ENCODE measurements around the gene GGCT.
"Not testable (repeated sequence)": the region's sequence is repeated elsewhere in the genome, so short reads cannot be mapped to it uniquely, and the experiment has no call there.

The GGCT gene

DNA sequence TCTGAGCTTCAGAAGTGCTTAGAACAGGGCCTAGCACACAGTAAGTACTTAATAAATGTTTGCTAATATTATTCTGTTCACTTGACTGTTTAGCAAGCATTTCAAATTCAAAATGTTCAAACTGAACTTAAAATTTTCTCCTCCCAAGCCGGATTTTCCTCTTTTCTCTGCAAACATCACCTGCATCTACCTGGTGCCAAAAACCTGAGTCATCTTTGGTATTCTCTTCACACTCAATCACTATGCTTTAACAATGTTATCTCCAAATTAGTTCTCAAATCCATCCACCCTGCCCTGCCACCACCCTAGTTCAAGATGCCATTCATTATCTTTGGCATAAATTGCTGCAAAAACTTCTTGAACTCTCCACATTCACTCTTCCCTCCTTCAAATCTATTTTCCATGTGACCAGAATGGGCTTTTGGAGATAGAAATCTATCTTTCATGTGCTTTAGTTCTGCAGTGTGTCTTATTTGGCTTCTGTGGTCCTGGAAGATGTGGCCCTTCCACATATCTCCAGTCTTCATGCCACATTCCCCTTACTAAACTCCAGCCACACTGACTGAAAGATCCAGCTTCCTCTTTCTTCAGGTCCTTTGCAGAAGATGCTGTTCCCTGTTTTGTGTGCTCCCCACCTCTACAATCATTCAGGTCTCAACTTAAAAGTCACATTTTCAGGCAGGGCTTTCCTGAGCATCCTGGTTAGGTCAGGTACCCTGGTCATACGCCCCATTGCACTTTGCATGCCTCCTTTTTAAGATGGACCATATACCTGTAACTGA lies 2.0 kb downstream of the GGCT start:
- H3K4me3 ChIP-seq (ENCODE audit: control insufficient read depth, low read depth, low read length) = no peak overlapping the region
- no peak for DNase-seq (ENCODE audit: low read depth)
- TF ChIP-seq, protein P1, sequence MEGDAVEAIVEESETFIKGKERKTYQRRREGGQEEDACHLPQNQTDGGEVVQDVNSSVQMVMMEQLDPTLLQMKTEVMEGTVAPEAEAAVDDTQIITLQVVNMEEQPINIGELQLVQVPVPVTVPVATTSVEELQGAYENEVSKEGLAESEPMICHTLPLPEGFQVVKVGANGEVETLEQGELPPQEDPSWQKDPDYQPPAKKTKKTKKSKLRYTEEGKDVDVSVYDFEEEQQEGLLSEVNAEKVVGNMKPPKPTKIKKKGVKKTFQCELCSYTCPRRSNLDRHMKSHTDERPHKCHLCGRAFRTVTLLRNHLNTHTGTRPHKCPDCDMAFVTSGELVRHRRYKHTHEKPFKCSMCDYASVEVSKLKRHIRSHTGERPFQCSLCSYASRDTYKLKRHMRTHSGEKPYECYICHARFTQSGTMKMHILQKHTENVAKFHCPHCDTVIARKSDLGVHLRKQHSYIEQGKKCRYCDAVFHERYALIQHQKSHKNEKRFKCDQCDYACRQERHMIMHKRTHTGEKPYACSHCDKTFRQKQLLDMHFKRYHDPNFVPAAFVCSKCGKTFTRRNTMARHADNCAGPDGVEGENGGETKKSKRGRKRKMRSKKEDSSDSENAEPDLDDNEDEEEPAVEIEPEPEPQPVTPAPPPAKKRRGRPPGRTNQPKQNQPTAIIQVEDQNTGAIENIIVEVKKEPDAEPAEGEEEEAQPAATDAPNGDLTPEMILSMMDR (conservative IDR thresholded peaks at IDR 0.05; ENCODE audit: control insufficient read depth, insufficient read depth, low read depth, low read length) = no peak

DNA sequence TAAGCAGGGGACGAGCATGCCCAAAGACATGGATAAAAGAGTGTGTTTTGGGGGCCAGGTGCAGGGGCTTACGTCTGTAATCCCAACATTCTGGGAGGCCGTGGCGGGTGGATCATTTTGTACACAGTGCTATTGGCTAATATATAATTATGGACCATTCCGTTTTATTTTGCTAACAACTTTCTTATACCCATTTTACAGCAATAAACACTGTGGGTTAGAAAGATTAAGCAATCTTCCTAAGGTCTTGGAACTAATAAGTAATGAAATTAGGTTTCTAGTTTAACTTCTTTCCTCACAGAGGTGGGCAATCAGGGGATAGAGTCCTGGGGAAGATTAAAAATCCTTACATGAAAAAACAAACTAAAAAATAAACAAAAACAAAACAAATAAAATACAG lies 3.4 kb downstream of the GGCT start:
- H3K4me3 ChIP-seq (ENCODE audit: control insufficient read depth, low read depth, low read length) = no peak overlapping the region
- TF ChIP-seq, protein P1 (conservative IDR thresholded peaks at IDR 0.05; ENCODE audit: control insufficient read depth, insufficient read depth, low read depth, low read length) = no peak
- no peak for DNase-seq (ENCODE audit: low read depth)

DNA sequence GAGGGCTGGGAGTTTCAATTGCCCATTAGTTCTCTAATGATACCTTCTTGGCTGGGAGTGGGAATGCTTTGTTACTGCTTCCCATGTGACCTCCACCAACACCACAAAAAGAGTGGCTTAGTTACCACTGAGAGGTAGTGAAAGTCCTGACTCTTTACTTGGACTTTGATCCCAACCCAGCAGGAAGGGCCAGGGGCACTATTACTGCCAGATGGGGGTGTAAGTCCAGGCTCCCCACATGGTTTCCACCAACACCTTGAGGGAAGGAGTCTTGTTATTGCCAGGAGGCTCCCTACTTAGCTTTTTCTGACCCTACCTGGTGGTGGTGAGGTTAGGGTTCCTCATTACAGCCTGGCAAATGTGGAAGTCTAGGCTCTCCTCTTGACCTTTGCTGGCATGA lies 11.4 kb downstream of the GGCT start:
- no peak for DNase-seq (ENCODE audit: low read depth)
- TF ChIP-seq, protein P1 (conservative IDR thresholded peaks at IDR 0.05; ENCODE audit: control insufficient read depth, insufficient read depth, low read depth, low read length) = no peak
- no peak overlapping the region for H3K4me3 ChIP-seq (ENCODE audit: control insufficient read depth, low read depth, low read length)

DNA sequence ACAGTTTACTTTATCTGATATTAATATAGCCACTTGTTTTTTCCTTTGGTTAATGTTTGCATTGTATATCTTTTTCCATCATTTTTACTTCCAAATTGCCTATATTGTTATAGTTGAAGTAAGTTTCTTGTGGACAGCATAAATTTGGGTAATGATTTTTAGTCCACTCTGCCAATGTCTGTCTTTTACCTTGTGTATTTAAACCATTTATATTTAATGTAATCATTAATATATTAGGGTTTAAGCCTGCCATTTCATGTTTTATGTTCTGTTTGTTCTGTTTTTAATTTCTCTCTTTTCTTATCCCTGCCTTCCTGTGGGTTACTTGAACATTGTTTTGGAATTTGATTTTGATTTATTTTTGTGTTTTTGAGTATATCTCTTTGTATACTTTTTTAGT lies 13.2 kb downstream of the GGCT start:
- TF ChIP-seq, protein P1 (conservative IDR thresholded peaks at IDR 0.05; ENCODE audit: control insufficient read depth, insufficient read depth, low read depth, low read length) = no peak
- DNase-seq (ENCODE audit: low read depth) = no peak
- H3K4me3 ChIP-seq (ENCODE audit: control insufficient read depth, low read depth, low read length) = no peak overlapping the region

DNA sequence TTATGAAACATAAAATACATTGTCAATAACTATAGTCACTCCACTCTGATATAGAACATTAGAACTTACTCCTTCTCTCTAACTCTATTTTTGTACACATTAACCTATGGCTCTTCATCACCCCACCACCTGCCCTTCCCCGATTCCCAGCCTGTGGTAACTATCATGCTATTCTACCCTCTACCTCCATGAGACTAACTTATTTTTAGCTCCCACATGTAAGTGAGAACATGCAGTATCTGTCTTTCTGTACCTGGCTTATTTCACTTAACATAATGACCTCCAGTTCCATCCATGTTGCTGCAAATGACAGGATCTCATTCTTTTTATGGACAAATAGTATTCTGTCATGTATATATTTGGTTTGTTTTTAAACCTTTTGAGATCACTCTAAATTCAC lies 17.3 kb downstream of the GGCT start:
- no peak overlapping the region for H3K4me3 ChIP-seq (ENCODE audit: control insufficient read depth, low read depth, low read length)
- DNase-seq (ENCODE audit: low read depth) = no peak
- TF ChIP-seq, protein P1 (conservative IDR thresholded peaks at IDR 0.05; ENCODE audit: control insufficient read depth, insufficient read depth, low read depth, low read length) = no peak

DNA sequence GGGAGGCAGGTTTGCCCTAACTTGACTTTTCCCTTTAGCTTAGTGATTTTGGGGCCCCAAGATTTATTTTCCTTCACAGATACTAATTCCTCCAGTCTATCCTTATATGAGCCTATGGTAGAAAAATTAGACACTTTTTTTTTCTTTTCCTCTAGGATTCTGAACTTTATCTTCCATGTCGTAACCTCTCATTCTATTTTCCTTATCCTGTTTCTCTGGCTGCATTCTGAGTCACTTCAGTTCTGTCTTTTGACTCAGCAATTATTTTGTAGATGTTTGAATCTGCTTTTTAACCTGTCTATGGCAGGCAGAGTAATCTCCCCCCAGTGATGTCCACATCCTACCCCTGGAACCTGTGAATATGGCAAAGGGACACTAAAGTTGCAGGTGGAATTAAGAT lies 19.0 kb downstream of the GGCT start:
- DNase-seq (ENCODE audit: low read depth) = no peak
- TF ChIP-seq, protein P1 (conservative IDR thresholded peaks at IDR 0.05; ENCODE audit: control insufficient read depth, insufficient read depth, low read depth, low read length) = no peak
- no peak overlapping the region for H3K4me3 ChIP-seq (ENCODE audit: control insufficient read depth, low read depth, low read length)

DNA sequence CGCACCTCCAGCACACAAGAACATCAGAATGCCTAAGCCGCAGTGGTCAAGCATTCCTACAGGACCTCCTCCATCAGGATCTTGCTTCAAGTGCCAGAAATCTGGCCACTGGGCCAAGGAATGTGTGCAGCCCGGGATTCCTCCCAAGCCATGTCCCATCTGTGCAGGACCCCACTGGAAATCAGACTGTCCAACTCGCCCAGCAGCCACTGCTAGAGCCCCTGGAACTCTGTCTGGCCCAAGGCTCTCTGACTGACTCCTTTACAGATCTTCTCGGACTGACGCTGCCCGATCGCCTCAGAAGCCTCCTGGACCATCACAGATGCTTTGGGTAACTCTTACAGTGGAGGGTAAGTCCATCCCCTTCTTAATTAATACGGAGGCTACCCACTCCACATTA lies 23.2 kb downstream of the GGCT start:
- not testable (repeated sequence) for DNase-seq (ENCODE audit: low read depth)

More for the DNA sequence above, 23.2 kb downstream of the GGCT start:
- H3K4me3 ChIP-seq (ENCODE audit: control insufficient read depth, low read depth, low read length) = not testable (repeated sequence)

Data from fibroblast of mammary gland (primary cell).